HEK293 (cell line): Measurements from ENCODE around the gene XPO1.

ENCODE experiments used
- CTCF ChIA-PET: fragments of 350-600 bp; formaldehyde crosslinking; extraction: SDS; loops from one replicate; lab custom pipeline; 2021; ENCODE audit warnings: antibody characterized with exemption; lab: Yijun Ruan, JAX
- POLR2A ChIA-PET: fragments of 300-600 bp; formaldehyde crosslinking; extraction: SDS; loops from one replicate; lab custom pipeline; 2020; ENCODE audit warnings: antibody characterized with exemption, inconsistent platforms; lab: Yijun Ruan, JAX
- H3K27ac ChIP-seq: fragments of 200-500 bp; sonication (Bioruptor generic); 2 replicates; pipeline ENCODE4 v1.5.1; 2014; ENCODE audit warnings: low read depth, low read length, control low read depth, inconsistent platforms; ENCODE audit errors: extremely low read depth
- H3K36me3 ChIP-seq, 2 experiments: fragments of 200-500 bp in 1 of 2; sonication (Bioruptor generic) in 1 of 2; 1 replicate in 1 of 2; 2 replicates in 1 of 2; pipeline ENCODE4 v1.5.1; 2014 to 2017; ENCODE audit warnings: inconsistent platforms in 2 of 2, low read length in 2 of 2; ENCODE audit not compliant: control insufficient read depth in 2 of 2, insufficient read depth in 1 of 2
- H3K4me1 ChIP-seq: fragments of 200-500 bp; sonication (Bioruptor generic); 2 replicates; pipeline ENCODE4 v1.5.1; 2014; ENCODE audit warnings: mild to moderate bottlenecking, low read length, inconsistent platforms; ENCODE audit not compliant: control insufficient read depth, insufficient read depth
- H3K4me3 ChIP-seq: 2 replicates; pipeline ENCODE4 v1.5.1; 2011; ENCODE audit warnings: low read depth, mild to moderate bottlenecking, control low read depth, low read length, moderate library complexity
- H3K9me3 ChIP-seq: fragments of 200-500 bp; sonication (Bioruptor generic); 2 replicates; pipeline ENCODE4 v1.5.1; 2014; ENCODE audit warnings: low read depth, low read length, inconsistent platforms; ENCODE audit not compliant: control insufficient read depth, insufficient read depth
- GLI4 ChIP-seq: fragments of 450-650 bp; formaldehyde crosslinking; IDR thresholded peaks from 2 replicates; pipeline ENCODE4 v1.5.1; 2016; ENCODE audit warnings: missing biosample characterization, missing genetic modification characterization
- GLIS1 ChIP-seq: fragments of 450-650 bp; formaldehyde crosslinking; IDR thresholded peaks from 2 replicates; pipeline ENCODE4 v1.5.1; 2016; ENCODE audit warnings: missing biosample characterization, missing genetic modification characterization
- KLF1 ChIP-seq: fragments of 450-650 bp; formaldehyde crosslinking; IDR thresholded peaks from 2 replicates; pipeline ENCODE4 v1.5.1; 2016; ENCODE audit warnings: missing biosample characterization, missing genetic modification characterization
- OSR2 ChIP-seq: fragments of 450-650 bp; formaldehyde crosslinking; IDR thresholded peaks from 2 replicates; pipeline ENCODE4 v1.5.1; 2016; ENCODE audit warnings: missing biosample characterization, missing genetic modification characterization
- RBAK ChIP-seq: fragments of 450-650 bp; formaldehyde crosslinking; IDR thresholded peaks from 2 replicates; pipeline ENCODE4 v1.5.1; 2016; ENCODE audit warnings: missing biosample characterization, missing genetic modification characterization
- SETDB1 ChIP-seq: IDR thresholded peaks from one replicate; pipeline ENCODE4 v1.6.1; 2017; ENCODE audit warnings: mild to moderate bottlenecking, low read length, moderate library complexity, mixed read lengths; ENCODE audit not compliant: insufficient read length
- TRIM28 ChIP-seq: IDR thresholded peaks from 2 replicates; pipeline ENCODE4 v1.6.1; 2011; ENCODE audit warnings: low read length, control low read depth, borderline replicate concordance
- YY2 ChIP-seq: fragments of 450-650 bp; formaldehyde crosslinking; IDR thresholded peaks from 2 replicates; pipeline ENCODE4 v1.5.1; 2016; ENCODE audit warnings: missing biosample characterization, missing genetic modification characterization
- ZBTB1 ChIP-seq: fragments of 450-650 bp; formaldehyde crosslinking; IDR thresholded peaks from 2 replicates; pipeline ENCODE4 v1.5.1; 2016; ENCODE audit warnings: missing biosample characterization, missing genetic modification characterization
- ZBTB17 ChIP-seq: fragments of 450-650 bp; formaldehyde crosslinking; IDR thresholded peaks from 2 replicates; pipeline ENCODE4 v1.5.1; 2016; ENCODE audit warnings: missing biosample characterization, missing genetic modification characterization
- ZBTB26 ChIP-seq: fragments of 450-650 bp; formaldehyde crosslinking; optimal IDR thresholded peaks from 2 replicates; pipeline ENCODE3; 2016; ENCODE audit warnings: missing biosample characterization, mild to moderate bottlenecking, missing genetic modification characterization
- ZBTB48 ChIP-seq: fragments of 450-650 bp; formaldehyde crosslinking; IDR thresholded peaks from 2 replicates; pipeline ENCODE4 v1.5.1; 2016; ENCODE audit warnings: missing biosample characterization, missing genetic modification characterization
- ZFP3 ChIP-seq: fragments of 450-650 bp; formaldehyde crosslinking; IDR thresholded peaks from 2 replicates; pipeline ENCODE4 v1.5.1; 2016; ENCODE audit warnings: low read depth, missing biosample characterization, missing genetic modification characterization
- ZNF10 ChIP-seq: fragments of 450-650 bp; formaldehyde crosslinking; IDR thresholded peaks from 2 replicates; pipeline ENCODE4 v1.5.1; 2017; ENCODE audit warnings: missing biosample characterization, missing genetic modification characterization
- ZNF121 ChIP-seq: fragments of 450-650 bp; formaldehyde crosslinking; IDR thresholded peaks from 2 replicates; pipeline ENCODE4 v1.5.1; 2016; ENCODE audit warnings: missing biosample characterization, missing genetic modification characterization
- ZNF16 ChIP-seq: fragments of 450-650 bp; formaldehyde crosslinking; IDR thresholded peaks from 2 replicates; pipeline ENCODE4 v1.5.1; 2016; ENCODE audit warnings: low read depth, missing biosample characterization, missing genetic modification characterization
- ZNF175 ChIP-seq: fragments of 450-650 bp; formaldehyde crosslinking; IDR thresholded peaks from 2 replicates; pipeline ENCODE4 v1.5.1; 2016; ENCODE audit warnings: missing biosample characterization, missing genetic modification characterization
- ZNF24 ChIP-seq: fragments of 450-650 bp; formaldehyde crosslinking; IDR thresholded peaks from 2 replicates; pipeline ENCODE4 v1.5.1; 2016; ENCODE audit warnings: missing biosample characterization, missing genetic modification characterization
- ZNF514 ChIP-seq: fragments of 450-650 bp; formaldehyde crosslinking; IDR thresholded peaks from 2 replicates; pipeline ENCODE4 v1.5.1; 2016; ENCODE audit warnings: missing biosample characterization, missing genetic modification characterization
- ZNF558 ChIP-seq: fragments of 450-650 bp; formaldehyde crosslinking; IDR thresholded peaks from 2 replicates; pipeline ENCODE4 v1.5.1; 2016; ENCODE audit warnings: missing biosample characterization, missing genetic modification characterization
- ZNF629 ChIP-seq: fragments of 450-650 bp; formaldehyde crosslinking; IDR thresholded peaks from 2 replicates; pipeline ENCODE4 v1.5.1; 2017; ENCODE audit warnings: missing biosample characterization, missing genetic modification characterization
- ZNF645 ChIP-seq: fragments of 450-650 bp; formaldehyde crosslinking; IDR thresholded peaks from 2 replicates; pipeline ENCODE4; 2016; ENCODE audit warnings: missing biosample characterization, missing genetic modification characterization
- ZNF658 ChIP-seq: fragments of 450-650 bp; formaldehyde crosslinking; IDR thresholded peaks from 2 replicates; pipeline ENCODE4; 2016; ENCODE audit warnings: missing biosample characterization, missing genetic modification characterization
- ZNF843 ChIP-seq: fragments of 450-650 bp; formaldehyde crosslinking; IDR thresholded peaks from 2 replicates; pipeline ENCODE4 v1.5.1; 2016; ENCODE audit warnings: missing biosample characterization, missing genetic modification characterization
- ZXDB ChIP-seq: fragments of 450-650 bp; formaldehyde crosslinking; IDR thresholded peaks from 2 replicates; pipeline ENCODE4 v1.5.1; 2016; ENCODE audit warnings: missing biosample characterization, missing genetic modification characterization
- TF ChIP-seq, protein P1 (sequence below): fragments of 450-650 bp; formaldehyde crosslinking; IDR thresholded peaks from 2 replicates; pipeline ENCODE4 v1.5.1; 2017; ENCODE audit warnings: missing biosample characterization, missing genetic modification characterization
- TF ChIP-seq, protein P2 (sequence below): fragments of 450-650 bp; formaldehyde crosslinking; IDR thresholded peaks from 2 replicates; pipeline ENCODE4 v1.5.1; 2017; ENCODE audit warnings: missing biosample characterization, missing genetic modification characterization

The XPO1 gene

GRCh38 chr2:61465045-61465444 is 73.1 kb downstream of the XPO1 start:
- Histone ChIP-seq H3K27ac (no peak overlapping the region), H3K9me3 (no peaks in the 10 kb centered on the region), H3K4me1 (no peaks in the 10 kb centered on the region; the same call in 1 of the 2 replicates), H3K4me3 (no peak overlapping the region), H3K36me3 (peaks cover 4 to 11% of the 10 kb centered on the region in 2 experiments; a peak in 2 of 3 replicates)
- POLR2A ChIA-PET, result no interaction called here
- CTCF ChIA-PET, result interaction anchor here (1.0 kb wide), 1 partner anchor 39 kb away, joined by 3 read pairs; no protein-coding TSS in a partner anchor
- TF ChIP-seq YY2 (tag by site-specific recombination), result no peak
- TF ChIP-seq, protein P1, sequence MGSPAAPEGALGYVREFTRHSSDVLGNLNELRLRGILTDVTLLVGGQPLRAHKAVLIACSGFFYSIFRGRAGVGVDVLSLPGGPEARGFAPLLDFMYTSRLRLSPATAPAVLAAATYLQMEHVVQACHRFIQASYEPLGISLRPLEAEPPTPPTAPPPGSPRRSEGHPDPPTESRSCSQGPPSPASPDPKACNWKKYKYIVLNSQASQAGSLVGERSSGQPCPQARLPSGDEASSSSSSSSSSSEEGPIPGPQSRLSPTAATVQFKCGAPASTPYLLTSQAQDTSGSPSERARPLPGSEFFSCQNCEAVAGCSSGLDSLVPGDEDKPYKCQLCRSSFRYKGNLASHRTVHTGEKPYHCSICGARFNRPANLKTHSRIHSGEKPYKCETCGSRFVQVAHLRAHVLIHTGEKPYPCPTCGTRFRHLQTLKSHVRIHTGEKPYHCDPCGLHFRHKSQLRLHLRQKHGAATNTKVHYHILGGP (tag by site-specific recombination), result no peak
- no peak for TF ChIP-seq ZNF629 (tag by site-specific recombination)
- TF ChIP-seq ZNF558 (tag by site-specific recombination), result no peak
- no peak for TF ChIP-seq ZNF658
- TF ChIP-seq ZNF175 (tag by site-specific recombination), result no peak
- TF ChIP-seq ZFP3 (tag by site-specific recombination), result no peak
- no peak for TF ChIP-seq ZNF645 (tag by site-specific recombination)
- no peak for TF ChIP-seq ZNF121 (tag by site-specific recombination)
- no peak for TF ChIP-seq ZNF16 (tag by site-specific recombination)
- no peak for TF ChIP-seq RBAK (tag by site-specific recombination)
- no peak for TF ChIP-seq GLI4
- TF ChIP-seq ZXDB (tag by site-specific recombination), result no peak
- TF ChIP-seq ZBTB1 (tag by site-specific recombination), result no peak
- no peak for TF ChIP-seq ZNF24

GRCh38 chr2:61463769-61464475 is 74.2 kb downstream of the XPO1 start:
- H3K4me3 ChIP-seq, result no peak overlapping the region
- TF ChIP-seq GLIS1 (tag by site-specific recombination) (peak; percentile 91), ZNF514 (no peak), ZNF843 (tag by site-specific recombination) (peak; percentile 29; the same call in 1 of the 2 replicates), ZNF10 (tag by site-specific recombination) (0 out of 2 replicates have a peak, but pooled peaks have one; percentile 17), TRIM28 (peak; percentile 50; the same call in 1 of the 2 replicates), KLF1 (tag by site-specific recombination) (0 out of 2 replicates have a peak, but pooled peaks have one; percentile 31), ZBTB17 (peak; percentile 43; the same call in 1 of the 2 replicates), SETDB1 (peak; percentile 14), OSR2 (tag by site-specific recombination) (peak; percentile 43; the same call in 1 of the 2 replicates), ZBTB48 (tag by site-specific recombination) (no peak), ZBTB26 (no peak), ZNF121 (tag by site-specific recombination) (peak; percentile 65; the same call in 1 of the 2 replicates)
- TF ChIP-seq, protein P2, sequence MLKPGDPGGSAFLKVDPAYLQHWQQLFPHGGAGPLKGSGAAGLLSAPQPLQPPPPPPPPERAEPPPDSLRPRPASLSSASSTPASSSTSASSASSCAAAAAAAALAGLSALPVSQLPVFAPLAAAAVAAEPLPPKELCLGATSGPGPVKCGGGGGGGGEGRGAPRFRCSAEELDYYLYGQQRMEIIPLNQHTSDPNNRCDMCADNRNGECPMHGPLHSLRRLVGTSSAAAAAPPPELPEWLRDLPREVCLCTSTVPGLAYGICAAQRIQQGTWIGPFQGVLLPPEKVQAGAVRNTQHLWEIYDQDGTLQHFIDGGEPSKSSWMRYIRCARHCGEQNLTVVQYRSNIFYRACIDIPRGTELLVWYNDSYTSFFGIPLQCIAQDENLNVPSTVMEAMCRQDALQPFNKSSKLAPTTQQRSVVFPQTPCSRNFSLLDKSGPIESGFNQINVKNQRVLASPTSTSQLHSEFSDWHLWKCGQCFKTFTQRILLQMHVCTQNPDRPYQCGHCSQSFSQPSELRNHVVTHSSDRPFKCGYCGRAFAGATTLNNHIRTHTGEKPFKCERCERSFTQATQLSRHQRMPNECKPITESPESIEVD (tag by site-specific recombination), result peak; percentile 57; the same call in 1 of the 2 replicates
- ChIA-PET CTCF (interaction anchor here (0.6 kb wide), 2 partner anchors 57 to 132 kb away, joined by 3 read pairs; no protein-coding TSS in a partner anchor), POLR2A (no interaction called here)
- H3K27ac ChIP-seq, result no peak overlapping the region
- H3K9me3 ChIP-seq, result no peaks in the 10 kb centered on the region
- H3K4me1 ChIP-seq, result no peaks in the 10 kb centered on the region; the same call in 1 of the 2 replicates
- H3K36me3 ChIP-seq, result peaks cover 4 to 11% of the 10 kb centered on the region in 2 experiments; a peak in 2 of 3 replicates
